ENCODE measurements around the gene SLC35G2. TPM values are rescaled to one million over a fixed set of nuclear protein-coding genes. Genes with fewer than 3 reads are reported as not detected.
"Not testable (repeated sequence)": the region's sequence is repeated elsewhere in the genome, so short reads cannot be mapped to it uniquely, and the experiment has no call there.

SLC35G2 gene
- total RNA-seq, 1 experiment from 2014 or later, result 1.8 TPM

- Histone ChIP-seq H3K27me3 (ENCODE audit: low read length) (no peaks in the 10 kb centered on the region), H3K79me2 (ENCODE audit: low read length) (peaks cover 84% of the 10 kb centered on the region), H3K4me2 (ENCODE audit: low read length) (no peak overlapping the region), H3K27ac (ENCODE audit: low read length) (no peak overlapping the region), H4K20me1 (ENCODE audit: low read length) (no peaks in the 10 kb centered on the region), H3K36me3 (ENCODE audit: low read depth, low read length) (no peaks in the 10 kb centered on the region), H3K9me3 (ENCODE audit: low read length) (no peaks in the 10 kb centered on the region), H3K4me3 (ENCODE audit: low read length) (no peak overlapping the region), H3K9me2 (replicated peaks; ENCODE audit: low read length) (no peaks in the 10 kb centered on the region), H3K4me1 (ENCODE audit: insufficient read depth, low read length) (peaks cover 13% of the 10 kb centered on the region), H2AFZ (ENCODE audit: low read length) (no peak overlapping the region), H3F3A (ENCODE audit: low read length, unreplicated experiment) (no peaks in the 10 kb centered on the region), H3K9ac (ENCODE audit: low read length) (no peak overlapping the region)
- intact Hi-C loops (cut with micrococcal nuclease), result loop anchor here (1.0 to 5.0 kb wide), 2 partner anchors 23 to 40 kb away; no protein-coding TSS in a partner anchor
- TF ChIP-seq EZH2 (IDR thresholded peaks at IDR 0.05; ENCODE audit: low read length, unreplicated experiment) (no peak), CTCF (conservative IDR thresholded peaks at IDR 0.05; ENCODE audit: low read depth, low read length) (no peak), EZH2phosphoT487 (IDR thresholded peaks at IDR 0.05; ENCODE audit: borderline replicate concordance, low read length) (no peak)
- no TSS peak for BruUV-seq (replicated peaks)
- POLR2A ChIA-PET (ENCODE audit: unreplicated experiment), result no interaction called here
- ATAC-seq (no peak), DNase-seq (no peak)
- CTCF ChIA-PET, result no interaction called here
Observed at GRCh38 chr3:136891934-136892855, 73.3 kb downstream of the SLC35G2 start.

GRCh38 chr3:136893848-136894443 lies 75.0 kb downstream of the SLC35G2 start:
- peak; percentile 88 for ATAC-seq
- CTCF ChIA-PET, result no interaction called here
- DNase-seq, result peak; percentile 75
- Histone ChIP-seq H3K9me3 (ENCODE audit: low read length) (no peaks in the 10 kb centered on the region), H4K20me1 (ENCODE audit: low read length) (no peaks in the 10 kb centered on the region), H2AFZ (ENCODE audit: low read length) (no peak overlapping the region), H3K79me2 (ENCODE audit: low read length) (peaks cover 88% of the 10 kb centered on the region), H3K27ac (ENCODE audit: low read length) (peak overlapping the region; percentile 40), H3F3A (ENCODE audit: low read length, unreplicated experiment) (no peaks in the 10 kb centered on the region), H3K4me2 (ENCODE audit: low read length) (peak overlapping the region; percentile 51; the same call in 1 of the 2 replicates), H3K4me3 (ENCODE audit: low read length) (peak overlapping the region; percentile 6; the same call in 1 of the 2 replicates), H3K4me1 (ENCODE audit: insufficient read depth, low read length) (peaks cover 13% of the 10 kb centered on the region), H3K36me3 (ENCODE audit: low read depth, low read length) (no peaks in the 10 kb centered on the region), H3K27me3 (ENCODE audit: low read length) (no peaks in the 10 kb centered on the region), H3K9me2 (replicated peaks; ENCODE audit: low read length) (no peaks in the 10 kb centered on the region), H3K9ac (ENCODE audit: low read length) (no peak overlapping the region)
- intact Hi-C loops (cut with micrococcal nuclease), result loop anchor here (5.0 kb wide), 1 partner anchor 38 kb away; no protein-coding TSS in a partner anchor
- TF ChIP-seq EZH2phosphoT487 (IDR thresholded peaks at IDR 0.05; ENCODE audit: borderline replicate concordance, low read length) (no peak), CTCF (conservative IDR thresholded peaks at IDR 0.05; ENCODE audit: low read depth, low read length) (no peak), EZH2 (IDR thresholded peaks at IDR 0.05; ENCODE audit: low read length, unreplicated experiment) (no peak)
- POLR2A ChIA-PET (ENCODE audit: unreplicated experiment), result no interaction called here
- BruUV-seq (replicated peaks), result no TSS peak

- POLR2A ChIA-PET (ENCODE audit: unreplicated experiment); H3K27ac ChIP-seq (ENCODE audit: low read length); ATAC-seq; H3K4me2 ChIP-seq (ENCODE audit: low read length); H2AFZ ChIP-seq (ENCODE audit: low read length); H3K36me3 ChIP-seq (ENCODE audit: low read depth, low read length); H3K9me3 ChIP-seq (ENCODE audit: low read length); H3K9ac ChIP-seq (ENCODE audit: low read length); intact Hi-C loops (cut with micrococcal nuclease); DNase-seq; H3K9me2 ChIP-seq (replicated peaks; ENCODE audit: low read length); H3K27me3 ChIP-seq (ENCODE audit: low read length); H4K20me1 ChIP-seq (ENCODE audit: low read length); CTCF ChIA-PET; H3K4me3 ChIP-seq (ENCODE audit: low read length); BruUV-seq (replicated peaks); H3F3A ChIP-seq (ENCODE audit: low read length, unreplicated experiment): not testable (repeated sequence)
- Histone ChIP-seq H3K79me2 (ENCODE audit: low read length) (peaks cover 95% of the 10 kb centered on the region), H3K4me1 (ENCODE audit: insufficient read depth, low read length) (peaks cover 13% of the 10 kb centered on the region)
Observed at GRCh38 chr3:136897171-136897570, 78.2 kb downstream of the SLC35G2 start.

Data from PC-3 (cell line).